AML-193 (cell line): ENCODE data around the gene CEACAM20.
A peak's percentile ranks its signal among the peaks of the same experiment; 100 is the strongest.
"Not testable (repeated sequence)": the region's sequence is repeated elsewhere in the genome, so short reads cannot be mapped to it uniquely, and the experiment has no call there.

Source experiments
- DNase-seq, 2 experiments: peaks; one replicate each; lab custom pipeline; 2025; lab: John Stamatoyannopoulos, UW

CEACAM20 gene

GRCh38 chr19:44529536-44529935, at the start of gene CEACAM20:
Gene CEACAM20, minus strand, starts transcription at chr19:44529675. Its CDS starts 166 bp downstream, at chr19:44529509.
- no peak for DNase-seq

DNA sequence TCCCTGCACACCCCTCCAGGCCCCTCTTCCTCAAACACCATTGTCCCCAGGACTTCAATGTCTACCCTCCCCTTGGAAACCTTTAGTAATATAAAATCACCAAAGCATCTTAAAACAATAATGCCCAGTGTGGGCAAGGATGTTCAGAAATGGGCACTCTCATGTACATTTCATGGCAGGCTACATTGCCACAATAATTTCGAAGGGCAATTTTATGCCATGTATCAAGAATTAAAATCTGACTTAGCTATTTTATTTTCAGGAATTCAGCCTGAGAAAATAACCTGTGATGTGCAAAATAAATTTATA, 48.0 kb upstream of the CEACAM20 start:
- no peak for DNase-seq

GRCh38 chr19:44576843-44577565, 47.5 kb upstream of the CEACAM20 start:
- DNase-seq, result peak; percentile 38 to 61

- DNase-seq, result no peak
Measured at GRCh38 chr19:44575116-44575700, 45.7 kb upstream of the CEACAM20 start.

DNA sequence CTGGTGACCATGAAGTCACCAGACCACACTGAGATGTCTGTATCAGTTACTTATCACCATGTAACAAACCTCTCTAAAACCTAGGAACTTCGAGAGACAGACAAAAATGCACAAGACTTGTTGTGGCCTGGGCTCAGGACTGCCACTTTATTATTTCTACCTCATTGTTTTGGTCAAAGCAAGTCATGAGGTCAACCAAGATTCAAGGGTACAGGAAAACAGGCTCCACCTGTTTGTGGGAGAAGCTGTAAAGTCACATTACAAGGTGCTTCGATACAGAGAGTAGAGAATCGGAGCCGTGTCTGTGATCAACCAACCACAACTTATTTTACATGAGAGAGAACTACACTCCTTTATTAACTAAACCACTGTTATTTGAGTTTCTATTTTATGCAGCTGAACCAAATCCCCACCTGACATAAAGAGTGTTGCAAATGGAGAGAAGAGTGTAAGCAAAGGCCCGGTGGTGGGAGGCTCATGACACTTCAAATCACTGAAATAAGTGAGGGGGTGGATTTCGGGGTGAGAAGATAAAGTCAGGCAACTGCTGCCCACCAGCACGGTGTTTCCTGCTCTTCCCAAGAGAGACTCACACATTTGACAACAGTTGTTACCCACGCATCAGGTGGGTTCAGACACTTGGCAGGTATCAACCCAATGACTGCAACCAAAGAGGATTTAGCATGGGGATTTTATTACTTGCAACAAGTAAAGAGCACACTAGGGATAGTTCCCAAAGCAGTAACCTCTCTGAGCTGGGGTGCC, 44.9 kb upstream of the CEACAM20 start:
- DNase-seq, result no peak

GRCh38 chr19:44573627-44574026, 44.2 kb upstream of the CEACAM20 start:
- DNase-seq, result no peak

- DNase-seq, result no peak
Measured at GRCh38 chr19:44573183-44573582, 43.7 kb upstream of the CEACAM20 start.

GRCh38 chr19:44572581-44572900, 43.1 kb upstream of the CEACAM20 start:
- DNase-seq, result no peak

GRCh38 chr19:44571830-44572580, 42.5 kb upstream of the CEACAM20 start:
- DNase-seq, result no peak

DNA sequence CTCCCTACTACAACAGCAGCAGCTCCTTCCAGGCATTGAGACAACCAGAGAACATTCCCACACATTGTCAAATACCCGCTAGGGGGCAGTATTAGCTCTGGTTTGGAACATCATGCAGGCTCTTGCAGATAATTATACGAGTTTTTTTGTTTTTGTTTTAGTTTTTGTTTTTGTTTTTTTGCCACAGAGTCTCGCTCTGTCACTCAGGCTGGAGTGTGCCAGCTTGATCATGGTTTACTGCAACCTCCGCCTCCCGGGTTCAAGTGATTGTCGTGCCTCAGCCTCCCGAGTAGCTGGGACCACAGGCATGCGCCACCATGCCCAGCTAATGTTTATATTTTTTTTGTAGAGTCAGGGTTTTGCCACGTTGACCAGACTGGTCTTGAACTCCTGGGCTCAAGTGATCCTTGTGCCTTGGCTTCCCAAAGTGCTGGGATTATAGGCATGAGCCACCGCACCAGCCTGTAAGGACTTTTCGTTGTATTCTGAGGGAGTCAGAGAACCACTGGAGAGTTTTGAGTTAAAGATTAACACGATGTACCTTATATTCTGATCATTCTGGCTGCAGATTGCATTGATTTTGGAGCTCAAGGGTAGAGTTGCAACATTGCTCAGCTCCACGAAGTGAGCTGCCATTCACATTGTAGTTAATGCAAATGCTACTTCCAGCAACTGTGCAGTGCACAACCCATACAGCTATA, 41.7 kb upstream of the CEACAM20 start:
- peak; percentile 45 to 65 for DNase-seq

- no peak for DNase-seq
Measured at GRCh38 chr19:44570603-44570983, 41.1 kb upstream of the CEACAM20 start.

- DNase-seq, result no peak
Measured at GRCh38 chr19:44567745-44568144, 38.3 kb upstream of the CEACAM20 start.

DNA sequence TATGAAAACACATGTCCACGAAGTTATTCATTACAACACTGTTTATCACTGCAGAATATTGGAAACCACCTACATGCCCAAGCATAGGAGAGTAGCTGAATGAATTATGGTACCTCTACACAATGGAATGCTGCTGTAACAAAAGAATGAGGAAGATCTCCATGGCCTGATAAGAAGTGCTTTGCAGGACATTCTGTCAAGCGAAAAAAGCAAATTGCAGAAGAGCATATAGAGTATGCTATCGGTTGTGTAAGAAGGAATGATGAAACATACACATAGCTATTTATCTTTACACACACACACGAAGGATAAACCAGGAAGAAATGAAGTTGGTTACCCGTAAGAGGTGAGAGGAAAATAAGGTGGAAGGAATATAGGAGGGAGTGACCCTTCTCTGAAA, 37.5 kb upstream of the CEACAM20 start:
- DNase-seq, result no peak

GRCh38 chr19:44563086-44563655, 33.7 kb upstream of the CEACAM20 start:
- DNase-seq, result not testable (repeated sequence)

GRCh38 chr19:44557933-44558332, 28.5 kb upstream of the CEACAM20 start:
- no peak for DNase-seq

GRCh38 chr19:44554641-44555246, 25.3 kb upstream of the CEACAM20 start:
- no peak for DNase-seq

DNA sequence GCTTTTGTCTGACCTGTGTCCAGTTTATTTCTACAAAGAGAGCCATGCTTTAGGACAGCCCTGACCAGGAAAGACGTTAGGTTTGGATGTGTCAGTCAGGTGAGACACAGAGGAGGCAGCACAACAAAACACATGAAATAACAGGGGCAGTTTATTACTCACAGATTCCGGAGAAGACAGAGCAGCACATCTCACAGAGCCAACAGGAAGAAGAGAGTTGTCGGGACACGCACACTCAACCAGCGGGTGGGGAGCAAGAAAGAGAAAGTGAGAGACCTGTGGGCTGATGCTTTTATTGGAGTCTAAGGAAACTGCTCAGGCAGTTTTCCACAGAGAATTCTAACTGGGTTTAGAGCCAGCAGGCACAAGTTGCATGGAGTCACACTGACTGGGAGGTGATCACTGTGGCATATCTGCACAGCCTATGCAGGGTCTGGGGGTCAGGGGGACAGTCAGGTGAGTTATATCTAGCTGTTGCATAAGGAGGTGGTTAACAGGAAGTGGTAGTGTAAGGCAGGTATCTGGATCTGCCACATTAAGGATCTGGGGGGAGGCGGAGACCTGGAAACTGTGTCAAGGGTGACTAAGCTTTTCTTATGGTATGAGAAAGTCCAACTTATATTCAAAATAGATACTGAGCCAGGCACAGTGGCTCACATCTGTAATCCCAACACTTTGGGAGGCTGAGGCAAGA, 24.1 kb upstream of the CEACAM20 start:
- no peak for DNase-seq

- peak; percentile 1 to 7 for DNase-seq
Measured at GRCh38 chr19:44552324-44552723, 22.8 kb upstream of the CEACAM20 start.

GRCh38 chr19:44551850-44552249, 22.4 kb upstream of the CEACAM20 start:
- DNase-seq, result no peak

- DNase-seq, result not testable (repeated sequence)
Measured at GRCh38 chr19:44550976-44551375, 21.5 kb upstream of the CEACAM20 start.

DNA sequence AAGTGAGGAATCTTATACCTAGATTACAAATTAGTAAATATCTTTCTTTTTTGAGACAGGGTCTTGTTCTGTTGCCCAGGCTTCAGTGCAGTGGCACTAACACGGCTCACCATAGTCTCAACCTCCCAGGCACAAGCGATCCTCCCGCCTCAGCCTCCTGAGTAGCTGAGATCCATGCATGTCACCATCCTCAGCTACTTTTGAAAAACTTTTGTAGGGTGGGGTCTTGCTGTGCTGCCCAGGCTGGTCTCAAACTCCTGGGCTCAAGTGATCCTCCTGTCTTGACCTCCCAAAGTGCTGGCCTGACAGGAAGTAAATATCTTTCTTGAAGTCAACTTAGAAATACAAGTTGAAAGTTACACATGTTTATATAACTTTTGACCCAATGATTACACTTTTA, 20.0 kb upstream of the CEACAM20 start:
- DNase-seq, result no peak
